Measurements from ENCODE around the gene PIWIL1. TPM values are rescaled to one million over a fixed set of nuclear protein-coding genes. Genes with fewer than 3 reads are reported as not detected.

The PIWIL1 gene
- total RNA-seq, 1 donor from 2014 or later = not detected

GRCh38 chr12:130394906-130395305, 57.2 kb downstream of the PIWIL1 start:
- Mint-ChIP-seq H3K9me3 (ENCODE audit: low read depth) (no peaks in the 10 kb centered on the region), H3K27me3 (ENCODE audit: low read depth) (peaks cover 9% of the 10 kb centered on the region), H3K4me1 (ENCODE audit: low read depth) (no peaks in the 10 kb centered on the region), H3K36me3 (ENCODE audit: low read depth) (no peaks in the 10 kb centered on the region), H3K4me3 (ENCODE audit: unreplicated experiment) (no peak overlapping the region), H3K27ac (ENCODE audit: unreplicated experiment) (no peak overlapping the region)
- no peak for DNase-seq (ENCODE audit: low spot score)
- no peak for TF ChIP-seq CTCF (IDR thresholded peaks at IDR 0.05)

DNA sequence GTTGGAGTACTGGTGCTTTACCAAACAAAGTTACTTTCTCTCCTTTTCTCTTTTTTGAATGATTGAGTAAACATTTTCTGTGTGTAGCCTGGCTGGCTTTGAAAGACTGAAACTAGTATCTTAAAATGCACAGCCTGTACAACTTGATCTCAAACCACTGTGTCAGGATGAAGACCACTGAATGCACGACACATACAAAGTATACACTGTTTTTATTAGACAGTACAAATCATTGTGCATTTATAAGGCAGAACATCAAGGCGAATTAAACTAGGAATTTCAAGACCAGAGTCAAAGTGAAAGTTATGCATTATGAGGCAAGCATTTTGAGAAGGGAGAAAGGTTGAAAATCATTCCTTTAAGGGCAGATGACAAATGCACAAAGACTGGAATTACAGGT, 59.0 kb downstream of the PIWIL1 start:
- Mint-ChIP-seq H3K4me3 (ENCODE audit: unreplicated experiment) (no peak overlapping the region), H3K4me1 (ENCODE audit: low read depth) (no peaks in the 10 kb centered on the region), H3K36me3 (ENCODE audit: low read depth) (no peaks in the 10 kb centered on the region), H3K9me3 (ENCODE audit: low read depth) (no peaks in the 10 kb centered on the region), H3K27ac (ENCODE audit: unreplicated experiment) (no peak overlapping the region), H3K27me3 (ENCODE audit: low read depth) (peaks cover 4% of the 10 kb centered on the region)
- DNase-seq (ENCODE audit: low spot score) = no peak
- TF ChIP-seq CTCF (IDR thresholded peaks at IDR 0.05) = no peak

DNA sequence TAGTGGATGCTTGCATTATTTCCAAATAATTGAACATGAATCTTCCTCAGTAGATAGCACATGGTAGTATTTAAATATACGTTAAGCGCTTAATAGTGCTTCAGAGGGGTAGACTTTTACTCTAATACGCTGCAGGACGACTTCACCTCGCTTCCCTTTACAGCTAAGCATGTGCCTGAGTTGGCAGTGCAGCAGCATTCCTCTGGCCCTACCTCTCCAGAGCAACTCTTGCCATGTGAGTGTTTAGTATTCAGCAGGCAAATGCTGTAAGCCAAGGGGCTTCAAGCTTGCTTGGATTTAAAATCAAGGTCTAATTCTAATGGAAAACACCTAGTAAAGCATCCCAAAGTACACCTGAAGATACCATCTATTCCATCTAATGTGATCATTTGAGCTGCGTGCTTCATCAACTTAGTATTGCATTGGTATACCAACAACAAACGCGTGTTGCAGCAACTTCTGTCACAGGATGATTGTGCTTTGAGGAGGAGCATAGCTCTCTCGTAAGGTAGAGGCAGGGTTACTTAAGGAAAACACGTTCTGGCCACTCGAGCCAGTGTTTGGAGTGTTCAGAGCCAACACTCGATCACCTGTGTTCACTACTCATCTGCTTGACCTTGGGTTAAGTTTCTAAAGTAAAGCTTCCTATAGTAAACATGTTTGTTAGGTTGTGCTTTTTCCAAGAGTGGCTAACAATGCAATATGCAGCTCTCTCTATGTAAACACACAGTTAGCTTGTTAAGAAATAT, 60.6 kb downstream of the PIWIL1 start:
- H3K36me3 Mint-ChIP-seq (ENCODE audit: low read depth) = no peaks in the 10 kb centered on the region
- H3K4me3 Mint-ChIP-seq (ENCODE audit: unreplicated experiment) = no peak overlapping the region
- no peaks in the 10 kb centered on the region for H3K9me3 Mint-ChIP-seq (ENCODE audit: low read depth)
- no peak overlapping the region for H3K27ac Mint-ChIP-seq (ENCODE audit: unreplicated experiment)
- peaks cover 6% of the 10 kb centered on the region for H3K27me3 Mint-ChIP-seq (ENCODE audit: low read depth)
- DNase-seq (ENCODE audit: low spot score) = no peak
- TF ChIP-seq CTCF (IDR thresholded peaks at IDR 0.05) = no peak
- no peaks in the 10 kb centered on the region for H3K4me1 Mint-ChIP-seq (ENCODE audit: low read depth)

GRCh38 chr12:130401703-130402102, 64.0 kb downstream of the PIWIL1 start:
- no peak overlapping the region for H3K4me3 Mint-ChIP-seq (ENCODE audit: unreplicated experiment)
- no peak overlapping the region for H3K27ac Mint-ChIP-seq (ENCODE audit: unreplicated experiment)
- no peak for DNase-seq (ENCODE audit: low spot score)
- H3K36me3 Mint-ChIP-seq (ENCODE audit: low read depth) = no peaks in the 10 kb centered on the region
- TF ChIP-seq CTCF (IDR thresholded peaks at IDR 0.05) = peak; percentile 66
- H3K4me1 Mint-ChIP-seq (ENCODE audit: low read depth) = no peaks in the 10 kb centered on the region
- H3K27me3 Mint-ChIP-seq (ENCODE audit: low read depth) = peaks cover 7% of the 10 kb centered on the region
- no peaks in the 10 kb centered on the region for H3K9me3 Mint-ChIP-seq (ENCODE audit: low read depth)

- TF ChIP-seq CTCF (IDR thresholded peaks at IDR 0.05) = no peak
- H3K27ac Mint-ChIP-seq (ENCODE audit: unreplicated experiment) = no peak overlapping the region
- no peak for DNase-seq (ENCODE audit: low spot score)
- no peaks in the 10 kb centered on the region for H3K36me3 Mint-ChIP-seq (ENCODE audit: low read depth)
- no peaks in the 10 kb centered on the region for H3K9me3 Mint-ChIP-seq (ENCODE audit: low read depth)
- no peak overlapping the region for H3K4me3 Mint-ChIP-seq (ENCODE audit: unreplicated experiment)
- peaks cover 5% of the 10 kb centered on the region for H3K27me3 Mint-ChIP-seq (ENCODE audit: low read depth)
- no peaks in the 10 kb centered on the region for H3K4me1 Mint-ChIP-seq (ENCODE audit: low read depth)
Measured at GRCh38 chr12:130405332-130405731, 67.6 kb downstream of the PIWIL1 start.

Data from chondrocyte (in vitro differentiated cells).